ENCODE results near the gene PLD1.

- no peak for TF ChIP-seq POLR2A (IDR thresholded peaks at IDR 0.05; ENCODE audit: low read length)
- no peak for TF ChIP-seq GATA1 (IDR thresholded peaks at IDR 0.05; ENCODE audit: low read depth, low read length)
Observed at GRCh38 chr3:171757361-171758034, 52.8 kb downstream of the PLD1 start.
